ENCODE data around the gene TTYH2. TPM values are rescaled to one million over a fixed set of nuclear protein-coding genes. Genes with fewer than 3 reads are reported as not detected.

The TTYH2 gene
- total and polyA plus RNA-seq, 2 of the 4 experiments (the other 2 are of a cell fraction): 2.3 to 6.8 TPM

- POLR2A ChIA-PET (ENCODE audit: unreplicated experiment): no interaction called here
- Histone ChIP-seq H3K4me1 (ENCODE audit: control insufficient read depth, insufficient read depth, low read length) (no peaks in the 10 kb centered on the region), H4K91ac (ENCODE audit: insufficient read depth, low read depth, low read length) (no peak overlapping the region), H2AK5ac (ENCODE audit: low read depth, low read length) (no peak overlapping the region), H3K18ac (ENCODE audit: low read depth, low read length) (no peak overlapping the region), H2AFZ (replicated peaks; ENCODE audit: low read length, poor library complexity) (no peak overlapping the region), H3K56ac (ENCODE audit: extremely low read depth, insufficient read depth, low read length) (no peak overlapping the region), H3K36me3 (ENCODE audit: control insufficient read depth, insufficient read depth, low read length) (no peaks in the 10 kb centered on the region), H4K5ac (ENCODE audit: low read depth, low read length) (no peak overlapping the region), H3K79me1 (ENCODE audit: low read depth in 1 of 2, low read length in 2 of 2) (no peaks in the 10 kb centered on the region), H2BK20ac (ENCODE audit: low read depth, low read length) (no peak overlapping the region), H2BK5ac (ENCODE audit: low read depth, low read length, poor library complexity, severe bottlenecking) (no peak overlapping the region), H3K14ac (replicated peaks; ENCODE audit: low read depth, low read length) (no peak overlapping the region), H3K4me2 (ENCODE audit: low read depth, low read length) (no peak overlapping the region), H2BK120ac (ENCODE audit: low read depth, low read length) (no peak overlapping the region), H2AK9ac (replicated peaks; ENCODE audit: low read depth, low read length, poor library complexity) (no peak overlapping the region), H3K4me3 (ENCODE audit: insufficient read depth, low read depth, low read length) (no peak overlapping the region), H2BK15ac (ENCODE audit: low read depth, low read length) (no peak overlapping the region), H3K9me3 (ENCODE audit: control insufficient read depth, insufficient read depth, low read length) (no peaks in the 10 kb centered on the region), H3K23ac (ENCODE audit: low read depth, low read length) (no peak overlapping the region), H3K9me1 (ENCODE audit: insufficient read depth, low read length) (no peaks in the 10 kb centered on the region), H4K20me1 (ENCODE audit: insufficient read depth, low read length) (no peaks in the 10 kb centered on the region), H3K9ac (ENCODE audit: low read depth, low read length) (no peak overlapping the region), H3K27me3 (ENCODE audit: control insufficient read depth, insufficient read depth, low read length) (no peaks in the 10 kb centered on the region), H4K8ac (ENCODE audit: low read depth in 2 of 2, low read length in 2 of 2) (no peak overlapping the region), H3K27ac (ENCODE audit: insufficient read depth, low read length) (no peak overlapping the region), H3K4ac (ENCODE audit: low read depth, low read length) (no peak overlapping the region)
- in situ Hi-C loops (cut with MboI; ENCODE audit: low sequenced_read_pairs): no loop called here
- intact Hi-C loops (cut with micrococcal nuclease): loop anchor here (5.0 kb wide), 1 partner anchor 1285 kb away; no protein-coding TSS in a partner anchor
- BruUV-seq (replicated peaks): no TSS peak
- TF ChIP-seq BHLHE40 (IDR thresholded peaks at IDR 0.05; ENCODE audit: low read depth, low read length) (no peak), FOS (IDR thresholded peaks at IDR 0.05; ENCODE audit: low read depth, low read length) (no peak), RFX5 (IDR thresholded peaks at IDR 0.05; ENCODE audit: low read depth, low read length) (no peak), NFE2L2 (IDR thresholded peaks at IDR 0.05; ENCODE audit: low read depth, low read length) (no peak), SMC3 (IDR thresholded peaks at IDR 0.05; ENCODE audit: low read depth, low read length) (no peak), RCOR1 (IDR thresholded peaks at IDR 0.05; ENCODE audit: insufficient replicate concordance, low read length) (no peak), CHD1 (IDR thresholded peaks at IDR 0.05; ENCODE audit: low read depth, low read length) (no peak), RAD21 (IDR thresholded peaks at IDR 0.05; ENCODE audit: low read length) (no peak), POLR2A (IDR thresholded peaks at IDR 0.05; ENCODE audit: low read depth, low read length) (no peak), MAFK (IDR thresholded peaks at IDR 0.05; ENCODE audit: low read depth, low read length) (no peak), CEBPB (IDR thresholded peaks at IDR 0.05; ENCODE audit: low read depth, low read length) (no peak), CTCF (conservative IDR thresholded peaks at IDR 0.05; ENCODE audit: low read depth, low read length) (no peak), MAZ (IDR thresholded peaks at IDR 0.05; ENCODE audit: borderline replicate concordance, low read depth, low read length) (no peak), MXI1 (IDR thresholded peaks at IDR 0.05; ENCODE audit: borderline replicate concordance, low read depth, low read length) (no peak)
- TF ChIP-seq, protein P1, sequence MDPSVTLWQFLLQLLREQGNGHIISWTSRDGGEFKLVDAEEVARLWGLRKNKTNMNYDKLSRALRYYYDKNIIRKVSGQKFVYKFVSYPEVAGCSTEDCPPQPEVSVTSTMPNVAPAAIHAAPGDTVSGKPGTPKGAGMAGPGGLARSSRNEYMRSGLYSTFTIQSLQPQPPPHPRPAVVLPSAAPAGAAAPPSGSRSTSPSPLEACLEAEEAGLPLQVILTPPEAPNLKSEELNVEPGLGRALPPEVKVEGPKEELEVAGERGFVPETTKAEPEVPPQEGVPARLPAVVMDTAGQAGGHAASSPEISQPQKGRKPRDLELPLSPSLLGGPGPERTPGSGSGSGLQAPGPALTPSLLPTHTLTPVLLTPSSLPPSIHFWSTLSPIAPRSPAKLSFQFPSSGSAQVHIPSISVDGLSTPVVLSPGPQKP (IDR thresholded peaks at IDR 0.05; ENCODE audit: borderline replicate concordance, low read depth, low read length): no peak
- TF ChIP-seq, protein P2, sequence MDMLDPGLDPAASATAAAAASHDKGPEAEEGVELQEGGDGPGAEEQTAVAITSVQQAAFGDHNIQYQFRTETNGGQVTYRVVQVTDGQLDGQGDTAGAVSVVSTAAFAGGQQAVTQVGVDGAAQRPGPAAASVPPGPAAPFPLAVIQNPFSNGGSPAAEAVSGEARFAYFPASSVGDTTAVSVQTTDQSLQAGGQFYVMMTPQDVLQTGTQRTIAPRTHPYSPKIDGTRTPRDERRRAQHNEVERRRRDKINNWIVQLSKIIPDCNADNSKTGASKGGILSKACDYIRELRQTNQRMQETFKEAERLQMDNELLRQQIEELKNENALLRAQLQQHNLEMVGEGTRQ (IDR thresholded peaks at IDR 0.05; ENCODE audit: low read depth, low read length): no peak
- no peak for ATAC-seq (ENCODE audit: low read depth)
- dilution Hi-C loops (cut with HindIII; ENCODE audit: low sequenced_read_pairs, unreplicated experiment): no loop called here
- CTCF ChIA-PET: no interaction called here
- WGBS, 2 experiments (ENCODE audit: extremely low coverage in 2 of 2, insufficient read length in 1 of 2): 85% methylated on average over 9 of the region's 12 CpGs; no CpG with 5 or more reads in 1 of the 2 experiments
- DNase-seq: no peak
Measured at GRCh38 chr17:74237321-74237720, 23.9 kb downstream of the TTYH2 start.
